Immature natural killer cell (primary cell): ENCODE data around the gene MAP3K20. TPM values are rescaled to one million over a fixed set of nuclear protein-coding genes. Genes with fewer than 3 reads are reported as not detected.

Source experiments
- DNase-seq, 3 donors: peaks; one replicate each; pipeline ENCODE4 v3.0.0; 2022; ENCODE audit warnings: mixed read lengths in 1 of 3
- H3K27ac Mint-ChIP-seq, 6 donors: one replicate each; pipeline ENCODE4 v1.8.0; 2020; ENCODE audit warnings: mixed read lengths in 6 of 6, mild to moderate bottlenecking in 5 of 6, inconsistent platforms in 4 of 6, moderate library complexity in 3 of 6
- H3K27me3 Mint-ChIP-seq, 3 donors: one replicate each; pipeline ENCODE4 v1.8.0; 2020 to 2021; ENCODE audit warnings: low read depth in 3 of 3, mild to moderate bottlenecking in 3 of 3, mixed read lengths in 3 of 3, moderate library complexity in 3 of 3, inconsistent platforms in 1 of 3
- H3K36me3 Mint-ChIP-seq, 3 donors: one replicate each; pipeline ENCODE4 v1.8.0; 2020; ENCODE audit warnings: mixed read lengths in 3 of 3, inconsistent platforms in 2 of 3, mild to moderate bottlenecking in 2 of 3
- H3K4me1 Mint-ChIP-seq, 2 donors: one replicate each; pipeline ENCODE4 v1.8.0; 2020; ENCODE audit warnings: inconsistent platforms in 2 of 2, mild to moderate bottlenecking in 2 of 2, mixed read lengths in 2 of 2, moderate library complexity in 1 of 2
- H3K4me3 Mint-ChIP-seq, 5 donors: one replicate each; pipeline ENCODE4 v1.8.0; 2020; ENCODE audit warnings: mild to moderate bottlenecking in 5 of 5, mixed read lengths in 5 of 5, inconsistent platforms in 3 of 5, moderate library complexity in 3 of 5
- H3K9me3 Mint-ChIP-seq, 6 donors: one replicate each; pipeline ENCODE4 v1.8.0; 2020; ENCODE audit warnings: mild to moderate bottlenecking in 6 of 6, mixed read lengths in 6 of 6, inconsistent platforms in 4 of 6, moderate library complexity in 3 of 6
- polyA plus RNA-seq, 3 donors: library from polyadenylated mRNA; unstranded; fragments of 300-500 nt; fragmentation: Illumina TruSeq; gene quantifications; one replicate each; pipeline ENCODE4 v1.2.3, GENCODE V29; 2021

MAP3K20 gene
- polyA plus RNA-seq, 3 donors from 2014 or later: 1.5 to 2.6 (median 2.2) TPM

- no peak for DNase-seq
- Mint-ChIP-seq H3K27me3 (peaks cover 3 to 8% (median 7%) of the 10 kb centered on the region in 3 donors), H3K9me3 (no peaks in the 10 kb centered on the region), H3K4me1 (peaks cover 32 to 49% of the 10 kb centered on the region in 2 donors), H3K36me3 (peaks cover 0 to 4% (median 0%) of the 10 kb centered on the region in 3 donors), H3K27ac (no peak overlapping the region), H3K4me3 (no peak overlapping the region)
Observed at GRCh38 chr2:173132531-173132930, 56.9 kb downstream of the MAP3K20 start.

DNA sequence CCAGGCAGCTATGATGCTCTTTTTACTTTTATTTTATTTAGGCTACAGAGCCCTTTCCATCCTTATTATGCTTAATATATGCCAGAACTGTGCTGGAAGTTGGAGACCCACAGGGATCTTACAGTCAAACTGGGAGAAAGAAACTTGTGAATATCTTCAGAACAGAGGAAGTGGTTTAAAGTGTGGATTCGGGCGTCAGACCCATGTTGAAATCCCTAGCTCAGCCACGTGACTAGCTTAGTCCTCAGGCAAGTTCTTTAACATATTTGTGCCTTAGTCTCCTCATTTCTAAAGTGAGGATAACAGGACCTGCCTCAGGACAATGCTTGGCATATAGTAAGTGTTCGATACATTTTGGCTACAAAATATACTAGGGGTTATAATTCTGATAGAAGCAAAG is 59.1 kb downstream of the MAP3K20 start:
- Mint-ChIP-seq H3K27ac (peak overlapping the region in 1 of 6 donors; percentile 52), H3K4me1 (peaks cover 34 to 51% of the 10 kb centered on the region in 2 donors), H3K36me3 (no peaks in the 10 kb centered on the region), H3K9me3 (no peaks in the 10 kb centered on the region), H3K27me3 (peaks cover 3 to 8% (median 7%) of the 10 kb centered on the region in 3 donors), H3K4me3 (peak overlapping the region in 4 of 5 donors; percentile 34 to 71 (median 53))
- peak in 1 of 3 donors; percentile 28 for DNase-seq

GRCh38 chr2:173136067-173136466 is 60.4 kb downstream of the MAP3K20 start:
- Mint-ChIP-seq H3K4me3 (peak overlapping the region in 2 of 5 donors; percentile 4 to 36), H3K4me1 (peaks cover 27 to 42% of the 10 kb centered on the region in 2 donors), H3K36me3 (no peaks in the 10 kb centered on the region), H3K9me3 (no peaks in the 10 kb centered on the region), H3K27me3 (peaks cover 3 to 8% (median 7%) of the 10 kb centered on the region in 3 donors), H3K27ac (no peak overlapping the region)
- DNase-seq: no peak

DNA sequence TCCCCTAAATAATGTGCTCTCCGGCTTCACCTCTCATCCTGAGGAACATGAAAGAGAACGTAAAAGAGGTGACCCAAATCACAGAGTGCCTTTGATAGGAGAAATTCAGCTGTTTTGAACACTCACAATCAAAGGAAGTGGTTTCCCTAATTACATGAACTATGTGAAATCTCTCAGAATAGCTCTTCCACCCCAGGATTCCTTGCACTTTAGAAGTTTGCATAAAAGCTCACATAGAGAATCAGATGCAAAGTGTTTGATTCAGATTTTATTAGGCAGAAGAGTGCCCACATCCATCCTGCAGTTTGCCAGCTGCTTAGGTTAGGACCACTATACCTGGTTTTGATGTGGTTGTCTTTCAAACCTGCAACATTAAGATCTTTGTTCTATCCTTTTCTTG is 61.0 kb downstream of the MAP3K20 start:
- peaks cover 3 to 9% (median 8%) of the 10 kb centered on the region in 3 donors for H3K27me3 Mint-ChIP-seq
- no peak overlapping the region for H3K27ac Mint-ChIP-seq
- no peak for DNase-seq
- peaks cover 0 to 4% (median 0%) of the 10 kb centered on the region in 3 donors for H3K36me3 Mint-ChIP-seq
- peak overlapping the region in 2 of 5 donors; percentile 4 to 36 for H3K4me3 Mint-ChIP-seq
- H3K4me1 Mint-ChIP-seq: peaks cover 27 to 42% of the 10 kb centered on the region in 2 donors
- H3K9me3 Mint-ChIP-seq: no peaks in the 10 kb centered on the region

DNA sequence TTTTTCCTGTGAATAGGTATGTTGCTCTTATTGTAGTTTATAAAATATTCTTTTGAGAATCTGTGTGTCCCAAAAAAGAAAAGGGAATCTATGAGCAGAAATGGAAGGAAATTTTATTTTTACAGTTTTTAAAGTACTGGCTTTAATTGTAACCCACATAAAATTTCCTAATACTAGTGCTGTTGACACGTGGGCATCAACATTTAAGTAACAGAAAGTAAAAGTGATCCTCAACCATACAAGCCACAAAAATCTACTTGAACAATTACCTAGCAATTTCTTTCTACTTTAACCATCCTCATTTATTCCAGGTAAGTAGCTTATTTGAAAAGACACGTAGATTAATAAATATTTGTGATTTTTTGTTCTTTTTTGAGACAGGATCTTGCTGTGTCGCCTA is 62.0 kb downstream of the MAP3K20 start:
- H3K36me3 Mint-ChIP-seq: peaks cover 0 to 7% (median 0%) of the 10 kb centered on the region in 3 donors
- H3K4me3 Mint-ChIP-seq: peak overlapping the region in 1 of 5 donors; percentile 36
- H3K9me3 Mint-ChIP-seq: peaks cover 0 to 2% (median 0%) of the 10 kb centered on the region in 6 donors
- peaks cover 5 to 8% (median 8%) of the 10 kb centered on the region in 3 donors for H3K27me3 Mint-ChIP-seq
- DNase-seq: no peak
- peaks cover 27 to 42% of the 10 kb centered on the region in 2 donors for H3K4me1 Mint-ChIP-seq
- H3K27ac Mint-ChIP-seq: no peak overlapping the region

- H3K27me3 Mint-ChIP-seq: peaks cover 5 to 8% (median 7%) of the 10 kb centered on the region in 3 donors
- H3K36me3 Mint-ChIP-seq: peaks cover 0 to 7% (median 0%) of the 10 kb centered on the region in 3 donors
- peaks cover 0 to 2% (median 0%) of the 10 kb centered on the region in 6 donors for H3K9me3 Mint-ChIP-seq
- H3K4me1 Mint-ChIP-seq: peaks cover 25 to 35% of the 10 kb centered on the region in 2 donors
- no peak overlapping the region for H3K27ac Mint-ChIP-seq
- H3K4me3 Mint-ChIP-seq: no peak overlapping the region
- no peak for DNase-seq
Observed at GRCh38 chr2:173138962-173139361, 63.3 kb downstream of the MAP3K20 start.

- Mint-ChIP-seq H3K36me3 (peaks cover 0 to 7% (median 0%) of the 10 kb centered on the region in 3 donors), H3K4me3 (no peak overlapping the region), H3K9me3 (peaks cover 0 to 2% (median 0%) of the 10 kb centered on the region in 6 donors), H3K27me3 (peaks cover 1 to 6% (median 2%) of the 10 kb centered on the region in 3 donors), H3K27ac (no peak overlapping the region), H3K4me1 (peaks cover 15 to 27% of the 10 kb centered on the region in 2 donors)
- DNase-seq: no peak
Observed at GRCh38 chr2:173141666-173142065, 66.0 kb downstream of the MAP3K20 start.

GRCh38 chr2:173145454-173145853 is 69.8 kb downstream of the MAP3K20 start:
- Mint-ChIP-seq H3K4me1 (peaks cover 22 to 49% of the 10 kb centered on the region in 2 donors), H3K36me3 (peaks cover 0 to 7% (median 3%) of the 10 kb centered on the region in 3 donors), H3K9me3 (peaks cover 0 to 2% (median 0%) of the 10 kb centered on the region in 6 donors), H3K27me3 (peaks cover 1 to 2% (median 1%) of the 10 kb centered on the region in 3 donors), H3K4me3 (no peak overlapping the region), H3K27ac (peak overlapping the region in 1 of 6 donors; percentile 8)
- DNase-seq: peak in 1 of 3 donors; percentile 22

- peak overlapping the region in 2 of 6 donors; percentile 19 to 81 for H3K27ac Mint-ChIP-seq
- H3K9me3 Mint-ChIP-seq: peaks cover 0 to 2% (median 0%) of the 10 kb centered on the region in 6 donors
- H3K4me1 Mint-ChIP-seq: peaks cover 29 to 56% of the 10 kb centered on the region in 2 donors
- H3K4me3 Mint-ChIP-seq: no peak overlapping the region
- no peak for DNase-seq
- H3K36me3 Mint-ChIP-seq: peaks cover 0 to 3% (median 3%) of the 10 kb centered on the region in 3 donors
- peaks cover 0 to 1% (median under 1%) of the 10 kb centered on the region in 3 donors for H3K27me3 Mint-ChIP-seq
Observed at GRCh38 chr2:173146590-173146989, 70.9 kb downstream of the MAP3K20 start.

DNA sequence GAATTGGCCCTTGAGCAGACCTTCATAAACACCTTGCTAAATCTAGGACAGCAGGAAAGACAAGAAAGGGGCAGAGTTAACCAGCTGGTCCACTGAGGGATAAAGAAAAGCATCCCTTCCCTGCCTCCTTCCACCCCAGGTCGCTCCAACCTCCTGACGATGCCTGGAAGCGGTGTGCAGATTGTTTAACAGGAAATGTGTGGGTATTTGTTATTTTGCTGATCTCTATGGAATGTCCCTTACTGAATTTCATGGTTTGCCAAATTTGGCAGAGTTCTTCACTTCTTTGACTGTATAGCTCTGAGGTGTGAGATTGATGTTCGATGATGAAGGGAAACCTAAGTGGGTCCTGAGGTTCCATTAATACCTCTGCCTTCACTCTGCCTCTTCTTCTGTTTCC is 72.9 kb downstream of the MAP3K20 start:
- no peak for DNase-seq
- Mint-ChIP-seq H3K4me3 (no peak overlapping the region), H3K4me1 (peaks cover 37 to 65% of the 10 kb centered on the region in 2 donors), H3K27ac (peak overlapping the region in 5 of 6 donors; percentile 52 to 88 (median 84)), H3K9me3 (no peaks in the 10 kb centered on the region), H3K36me3 (peaks cover 0 to 3% (median 0%) of the 10 kb centered on the region in 3 donors), H3K27me3 (no peaks in the 10 kb centered on the region)

DNA sequence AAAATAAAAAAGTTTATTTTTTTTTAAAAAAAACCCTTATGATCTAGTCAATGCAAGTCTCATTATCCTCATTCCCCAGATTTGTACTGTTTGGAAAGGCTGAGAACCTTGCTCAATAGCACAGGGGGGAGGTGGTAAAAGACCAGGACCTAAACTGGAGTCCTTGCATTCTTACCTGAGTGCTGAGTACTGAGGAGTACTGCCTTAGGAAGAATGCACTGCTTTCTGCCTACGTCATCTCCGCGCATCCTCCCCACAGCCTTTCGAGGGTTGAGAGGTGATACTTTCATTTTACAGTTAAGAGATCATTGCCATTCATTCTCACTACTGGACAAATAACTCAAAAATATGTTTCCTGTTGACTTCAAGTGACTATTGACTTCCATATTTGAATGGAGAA is 73.8 kb downstream of the MAP3K20 start:
- H3K27ac Mint-ChIP-seq: peak overlapping the region; percentile 84 to 98 (median 94)
- peaks cover 0 to 3% (median 0%) of the 10 kb centered on the region in 3 donors for H3K36me3 Mint-ChIP-seq
- H3K4me3 Mint-ChIP-seq: peak overlapping the region; percentile 57 to 79 (median 64)
- no peaks in the 10 kb centered on the region for H3K9me3 Mint-ChIP-seq
- peak; percentile 71 to 77 (median 75) for DNase-seq
- no peaks in the 10 kb centered on the region for H3K27me3 Mint-ChIP-seq
- H3K4me1 Mint-ChIP-seq: peaks cover 37 to 65% of the 10 kb centered on the region in 2 donors

GRCh38 chr2:173150087-173150486 is 74.4 kb downstream of the MAP3K20 start:
- DNase-seq: no peak
- no peaks in the 10 kb centered on the region for H3K9me3 Mint-ChIP-seq
- peaks cover 0 to 4% (median 3%) of the 10 kb centered on the region in 3 donors for H3K36me3 Mint-ChIP-seq
- H3K4me3 Mint-ChIP-seq: peak overlapping the region; percentile 57 to 79 (median 64)
- peaks cover 37 to 61% of the 10 kb centered on the region in 2 donors for H3K4me1 Mint-ChIP-seq
- peak overlapping the region; percentile 84 to 98 (median 94) for H3K27ac Mint-ChIP-seq
- H3K27me3 Mint-ChIP-seq: no peaks in the 10 kb centered on the region

DNA sequence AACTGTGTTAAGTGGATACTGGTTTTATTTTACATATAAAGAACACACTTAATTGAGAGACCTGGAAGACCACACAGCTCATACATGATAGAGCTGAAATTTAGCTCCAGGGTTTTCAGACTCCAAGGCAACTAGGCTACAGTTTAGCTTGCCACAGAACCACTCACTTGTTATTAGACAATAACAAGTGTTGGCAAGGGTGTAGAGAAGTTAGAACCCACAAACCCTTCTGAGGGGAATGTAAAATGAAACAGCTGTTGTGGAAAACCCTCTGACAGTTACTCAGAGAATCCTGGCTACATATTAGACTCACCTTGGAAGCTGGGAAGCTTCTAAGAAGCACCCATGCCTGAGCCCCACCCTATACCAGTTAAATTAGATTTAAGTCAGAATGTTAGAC is 75.3 kb downstream of the MAP3K20 start:
- DNase-seq: no peak
- Mint-ChIP-seq H3K27ac (peak overlapping the region in 3 of 6 donors; percentile 39 to 79 (median 50)), H3K9me3 (no peaks in the 10 kb centered on the region), H3K36me3 (peaks cover 0 to 4% (median 3%) of the 10 kb centered on the region in 3 donors), H3K27me3 (no peaks in the 10 kb centered on the region), H3K4me1 (peaks cover 34 to 53% of the 10 kb centered on the region in 2 donors), H3K4me3 (no peak overlapping the region)

DNA sequence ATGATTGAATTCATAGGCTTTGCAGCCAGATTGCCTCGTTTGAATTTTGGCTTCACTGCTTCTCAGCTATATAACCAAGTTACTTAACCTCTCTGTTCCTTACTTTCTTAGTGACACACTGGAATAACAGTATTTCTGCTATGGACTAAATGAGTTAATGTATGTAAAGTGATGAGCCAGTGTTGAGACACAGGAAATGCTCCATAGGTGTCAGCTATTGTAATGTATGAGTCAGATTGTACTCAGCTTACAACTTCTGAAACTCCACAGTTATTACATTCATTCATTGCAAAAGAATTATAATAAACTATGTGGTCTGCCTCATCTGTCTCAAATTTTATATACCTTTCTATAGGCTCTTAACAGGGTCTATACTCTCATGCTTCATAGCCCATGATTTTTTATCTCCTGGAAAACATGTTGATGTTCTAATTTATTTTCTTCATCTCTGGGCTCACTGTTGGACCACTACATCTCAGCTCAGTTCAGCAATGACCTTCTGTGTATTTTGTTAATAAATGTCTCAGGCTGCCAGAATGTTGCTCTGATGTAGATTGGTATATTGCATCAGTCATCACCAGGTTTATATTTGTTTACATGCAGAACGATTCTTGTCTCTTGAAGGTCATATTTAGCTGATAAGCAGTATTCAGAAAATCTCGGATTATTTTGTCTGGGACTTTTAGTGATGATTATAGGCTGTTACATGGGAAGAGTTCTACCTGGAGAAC is 76.2 kb downstream of the MAP3K20 start:
- Mint-ChIP-seq H3K27ac (peak overlapping the region; percentile 11 to 79 (median 44)), H3K36me3 (peaks cover 0 to 5% (median 4%) of the 10 kb centered on the region in 3 donors), H3K9me3 (no peaks in the 10 kb centered on the region), H3K27me3 (peaks cover 0 to 2% (median 0%) of the 10 kb centered on the region in 3 donors), H3K4me1 (peaks cover 34 to 48% of the 10 kb centered on the region in 2 donors), H3K4me3 (peak overlapping the region in 1 of 5 donors; percentile 26)
- no peak for DNase-seq
